Ovary (tissue), 9 donors: ENCODE results near the gene HBA1. TPM values are rescaled to one million over a fixed set of nuclear protein-coding genes. Genes with fewer than 3 reads are reported as not detected.

ENCODE experiments used
- DNase-seq, 5 donors: peaks; one replicate each; pipeline ENCODE4 v3.0.0-alpha.2; 2019 to 2020
- H3K27ac ChIP-seq, 2 donors: fragments of 200-600 bp; one replicate each; pipeline versions ENCODE4 v1.5.1 to v1.8.0; 2019 to 2022
- H3K27me3 ChIP-seq: fragments of 200-600 bp; one replicate; pipeline ENCODE4 v1.8.0; 2022
- H3K36me3 ChIP-seq: fragments of 200-600 bp; sonication (generic); one replicate; pipeline ENCODE4 v1.5.1; 2019
- H3K4me1 ChIP-seq: one replicate; pipeline ENCODE4 v1.8.1; 2013; ENCODE audit warnings: mild to moderate bottlenecking, moderate library complexity; ENCODE audit not compliant: insufficient read depth
- H3K4me3 ChIP-seq: fragments of 200-600 bp; sonication (generic); one replicate; pipeline ENCODE4 v1.5.1; 2017
- H3K9me3 ChIP-seq, 2 donors: fragments of 200-600 bp in 1 of 2; sonication (generic) in 1 of 2; one replicate each; pipeline versions ENCODE4 v1.5.1 to v1.8.1; 2013 to 2019; ENCODE audit warnings: mild to moderate bottlenecking in 1 of 2, moderate library complexity in 1 of 2
- CTCF ChIP-seq, 3 donors: fragments of 450-650 bp in 2 of 3; fragments of 200-600 bp in 1 of 3; IDR thresholded peaks; one replicate each; pipeline versions ENCODE4 v1.5.1 to v1.8.0; 2016 to 2022; ENCODE audit warnings: antibody characterized with exemption in 3 of 3, mild to moderate bottlenecking in 1 of 3
- EP300 ChIP-seq: sonication (generic); formaldehyde crosslinking; IDR thresholded peaks from one replicate; pipeline ENCODE4 v1.6.1; 2017; ENCODE audit warnings: antibody characterized with exemption
- POLR2A ChIP-seq: fragments of 450-650 bp; IDR thresholded peaks from one replicate; pipeline ENCODE4 v1.6.1; 2017; ENCODE audit warnings: antibody characterized with exemption, mild to moderate bottlenecking, moderate library complexity
- WGBS, 3 donors: extraction: QIAGEN DNeasy Blood & Tissue Kit in 1 of 3; methylation state at CpG; one replicate each; pipeline versions ENCODE4 v1.1.5 to v1.1.7; 2013 to 2017; 5-methylcytosine and 5-hydroxymethylcytosine counted together
- intact Hi-C, 4 donors: fragments of 100-400 bp; cut with DNase I; formaldehyde crosslinking; loops; one replicate each; pipeline versions ENCODE4 v1.11.0 to v1.15.1; 2022 to 2023
- polyA plus RNA-seq, 2 donors: library from polyadenylated mRNA; stranded (reverse); fragments of 200-250 nt in 1 of 2; fragments of 350-450 nt in 1 of 2; fragmentation: Illumina TruSeq in 1 of 2; extraction: RNeasy Lipid Tissue Mini Kit (QIAGEN cat#74804) in 1 of 2; gene quantifications; one replicate each; pipeline ENCODE4 v1.2.3, GENCODE V29; 2013 to 2014
- total RNA-seq, 7 donors: library from RNA; depleted of rRNA in 2 of 7; stranded (reverse); fragments of >200 nt in 2 of 7; fragmentation: NEBNext Ultra II Directional in 3 of 7; extraction: Animal tissue kit (Norgen Biotek cat#: 25700) in 3 of 7; gene quantifications; one replicate each; pipeline versions ENCODE4 v1.1.0 to v1.2.4, GENCODE V29; 2016 to 2023
- donor health status: DM: no; HTN: no; CAD: no; lungs with moderate emphysema.
- donor health status: DM: no; HTN: no; CAD: no.
- donor health status: Bipolar disorder and iron deficiency.
- donor health status: DM: yes; HTN: yes; CAD: no.
- donor health status: DM: no; HTN: no; CAD: no.
- donor health status: DM: yes; HTN: yes; CAD: no.

Gene HBA1
- total and polyA plus RNA-seq, 9 donors: 0.50 to 206 (median 32.9) TPM

GRCh38 chr16:183005-183404 is 6.5 kb downstream of the HBA1 start:
- intact Hi-C loops: loop anchor here in 1 of 4 donors (5.0 kb wide), 1 partner anchor 76 kb away; no protein-coding TSS in a partner anchor
- TF ChIP-seq EP300 (no peak), POLR2A (no peak), CTCF (IDR thresholded peaks at IDR 0.05) (no peak)
- H3K9me3 ChIP-seq: no peaks in the 10 kb centered on the region
- H3K4me1 ChIP-seq: peaks cover 8% of the 10 kb centered on the region
- WGBS, 3 donors: 52 to 63% (median 59%) methylated on average over 7 of the region's 7 CpGs
- DNase-seq: no peak
- no peak overlapping the region for H3K4me3 ChIP-seq
- no peak overlapping the region for H3K27ac ChIP-seq
- no peaks in the 10 kb centered on the region for H3K36me3 ChIP-seq
- H3K27me3 ChIP-seq: no peaks in the 10 kb centered on the region

GRCh38 chr16:185213-185612 is 8.7 kb downstream of the HBA1 start:
- H3K36me3 ChIP-seq: no peaks in the 10 kb centered on the region
- WGBS, 3 donors: 40 to 58% (median 53%) methylated on average over 12 to 13 of the region's 13 CpGs
- no peaks in the 10 kb centered on the region for H3K27me3 ChIP-seq
- no peak overlapping the region for H3K4me3 ChIP-seq
- no peaks in the 10 kb centered on the region for H3K9me3 ChIP-seq
- no peak overlapping the region for H3K27ac ChIP-seq
- intact Hi-C loops: no loop called here
- no peak for TF ChIP-seq CTCF (IDR thresholded peaks at IDR 0.05)
- TF ChIP-seq POLR2A: no peak
- no peak for TF ChIP-seq EP300
- peaks cover 8% of the 10 kb centered on the region for H3K4me1 ChIP-seq
- DNase-seq: no peak

- H3K4me3 ChIP-seq: no peak overlapping the region
- TF ChIP-seq EP300 (no peak), CTCF (IDR thresholded peaks at IDR 0.05) (no peak), POLR2A (no peak)
- 57 to 66% (median 60%) methylated on average over 8 to 11 of the region's 11 CpGs for WGBS, 3 donors
- no peaks in the 10 kb centered on the region for H3K9me3 ChIP-seq
- intact Hi-C loops: no loop called here
- no peaks in the 10 kb centered on the region for H3K36me3 ChIP-seq
- H3K27ac ChIP-seq: no peak overlapping the region
- no peaks in the 10 kb centered on the region for H3K27me3 ChIP-seq
- peaks cover 6% of the 10 kb centered on the region for H3K4me1 ChIP-seq
- no peak for DNase-seq
These were observed 9.2 kb downstream of the HBA1 start for GRCh38 chr16:185691-186090.

- H3K27me3 ChIP-seq: no peaks in the 10 kb centered on the region
- no peaks in the 10 kb centered on the region for H3K4me1 ChIP-seq
- WGBS, 3 donors: 89 to 93% (median 92%) methylated on average over 8 of the region's 8 CpGs
- no peak overlapping the region for H3K27ac ChIP-seq
- DNase-seq: no peak
- intact Hi-C loops: no loop called here
- no peak overlapping the region for H3K4me3 ChIP-seq
- H3K9me3 ChIP-seq: no peaks in the 10 kb centered on the region
- H3K36me3 ChIP-seq: no peaks in the 10 kb centered on the region
- TF ChIP-seq POLR2A (no peak), EP300 (no peak), CTCF (IDR thresholded peaks at IDR 0.05) (no peak)
These were observed 10.8 kb downstream of the HBA1 start for GRCh38 chr16:187330-187729.
